Transverse colon (tissue), 3 donors: ENCODE measurements around the gene GALNT17.

Source experiments
- CTCF ChIP-seq, 5 experiments: fragments of 200-600 bp in 3 of 5; fragments of 450-650 bp in 2 of 5; sonication (generic) in 3 of 5; IDR thresholded peaks; 1 replicate in 2 of 5; 2 replicates in 3 of 5; pipeline ENCODE4 v1.5.1; 2016 to 2017; ENCODE audit warnings: antibody characterized with exemption in 5 of 5, inconsistent platforms in 3 of 5, mild to moderate bottlenecking in 2 of 5, moderate library complexity in 1 of 5
- EP300 ChIP-seq: sonication (generic); formaldehyde crosslinking; IDR thresholded peaks from one replicate; pipeline ENCODE4 v1.6.1; 2017; ENCODE audit warnings: antibody characterized with exemption, low read depth

DNA sequence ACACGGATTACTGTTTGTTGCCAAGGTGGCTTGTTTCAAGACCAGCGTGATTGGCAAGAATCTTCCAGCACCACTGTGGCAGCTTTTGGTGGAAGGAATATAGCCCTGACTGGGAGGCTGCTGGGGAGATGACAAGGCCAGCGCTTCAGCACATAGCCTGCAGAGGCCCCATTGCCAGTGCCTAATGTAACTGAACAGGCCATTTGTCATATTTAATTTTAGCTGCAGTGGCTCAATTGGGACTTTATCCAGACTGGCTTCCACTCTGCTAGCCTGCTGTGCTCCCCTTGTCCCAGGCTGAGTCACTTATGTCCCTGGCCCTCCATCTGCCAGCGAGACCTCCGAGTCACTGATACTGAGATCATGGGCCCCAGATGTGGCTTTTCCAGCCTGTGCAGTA lies 483.1 kb downstream of the GALNT17 start:
- TF ChIP-seq CTCF (IDR thresholded peaks at IDR 0.05) (no peak), EP300 (no peak)
